ENCODE data around the gene TRAM2. TPM values are rescaled to one million over a fixed set of nuclear protein-coding genes. Genes with fewer than 3 reads are reported as not detected.

The TRAM2 gene
- total RNA-seq (2011; cell fraction: chromatin; rRNA removed; ENCODE audit: low replicate concordance), result 13.0 and 21.5 TPM in 2 replicates
- 14.6 and 17.2 TPM in 2 replicates for total RNA-seq (2011; cell fraction: nucleolus; rRNA removed)
- 18.0 and 28.9 TPM in 2 replicates for total RNA-seq (2011; cell fraction: nucleoplasm; rRNA removed)
- 7.4 and 8.5 TPM in 2 replicates for total RNA-seq (2014; rRNA removed)
- 8.4 and 8.9 TPM in 2 replicates for total RNA-seq (2014; rRNA removed; fragmentation: Illumina TruSeq; extraction: Trizol)
- 10.7 and 11.0 TPM in 2 replicates for total RNA-seq (2015; rRNA removed; fragmentation: Illumina TruSeq; extraction: Trizol)
- total RNA-seq (2021), result 10.8 and 13.3 TPM in 2 replicates
- 6.1 and 10.1 TPM in 2 replicates for polyA plus RNA-seq (2011; rRNA removed)
- 6.4 and 8.7 TPM in 2 replicates for polyA plus RNA-seq (2011; cell fraction: cytosol; rRNA removed)
- 11.1 and 17.8 TPM in 2 replicates for polyA plus RNA-seq (2011; cell fraction: nucleus; rRNA removed)
- 8.4 and 10.0 TPM in 2 replicates for polyA plus RNA-seq (2012)
- 11.6 and 12.8 TPM in 2 replicates for polyA plus RNA-seq (2014; fragmentation: Illumina TruSeq; extraction: Trizol)
- polyA plus RNA-seq (2014; fragmentation: Nextera tagmentation; extraction: Ambion mirVana), result 1 to 10 TPM; 2.6 to 2.8 TPM
- 8.9 and 10.3 TPM in 2 replicates for polyA plus RNA-seq (2014; rRNA removed)
- 5.8 and 10.5 TPM in 2 replicates for polyA minus RNA-seq (2011; rRNA and poly(A)+ RNA removed)
- polyA minus RNA-seq (2011; cell fraction: cytosol; rRNA and poly(A)+ RNA removed), result 4.6 and 7.9 TPM in 2 replicates
- 5.3 TPM in 2 replicates for polyA minus RNA-seq (2011; cell fraction: nucleus; rRNA and poly(A)+ RNA removed)
- Bru-seq, nascent RNA, result percentile 73 among the genes with signal in this experiment
- percentile 68 among the genes with signal in this experiment for BruChase-seq, experiment 1, labeled RNA remaining after a 2-hour chase
- BruChase-seq, experiment 2, labeled RNA remaining after a 6-hour chase, result percentile 66 among the genes with signal in this experiment
- long read RNA-seq, experiment 1, full-length matches to known transcripts, result 13 of 121 reads
- long read RNA-seq, experiment 1, partial matches to known transcripts, result 7 of 121 reads
- long read RNA-seq, experiment 1, other reads (novel, unspliced or antisense), result 101 of 121 reads
- long read RNA-seq, experiment 2, partial matches to known transcripts, result 10 of 10 reads
- long read RNA-seq, experiment 2, other reads (novel, unspliced or antisense), result 0 of 10 reads
- long read RNA-seq, experiment 3, partial matches to known transcripts, result 0 of 2 reads
- long read RNA-seq, experiment 3, other reads (novel, unspliced or antisense), result 2 of 2 reads

DNA sequence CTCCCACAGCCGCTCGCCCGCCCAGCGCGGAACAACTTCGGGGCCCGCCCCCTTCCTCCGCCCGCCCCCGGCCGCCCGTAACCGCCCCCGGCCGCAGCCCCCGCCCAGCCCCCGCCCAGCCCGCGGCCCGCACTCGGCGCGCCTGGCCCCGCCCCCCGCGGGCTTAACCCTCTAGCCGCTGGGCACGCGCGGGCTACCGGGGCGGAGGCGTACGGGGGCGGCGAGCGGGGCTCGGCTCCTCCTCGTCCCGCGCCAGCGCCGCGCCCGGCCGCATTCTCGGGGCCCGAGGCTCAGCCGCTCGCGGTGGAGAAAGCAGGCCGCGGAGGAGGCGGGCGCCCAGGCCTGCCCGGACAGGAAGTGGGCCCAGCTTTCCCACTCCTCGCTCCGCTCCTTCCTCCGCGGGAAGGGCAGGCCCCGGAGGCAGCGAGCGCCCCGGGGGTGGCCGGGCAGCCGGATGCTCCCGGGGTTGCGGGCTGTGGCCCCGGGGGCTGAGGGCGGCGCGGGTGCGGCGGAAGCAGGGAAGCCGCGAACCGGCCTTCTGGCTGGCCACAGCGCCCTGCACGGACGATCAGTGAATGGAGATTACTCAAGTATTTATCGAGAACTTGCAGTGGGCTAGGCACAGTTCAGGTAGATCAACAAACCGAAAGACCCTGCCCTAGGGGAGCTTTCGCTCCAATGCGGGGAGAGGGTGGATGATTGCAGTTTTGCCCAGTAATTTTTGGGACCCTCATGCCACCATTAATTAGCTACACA lies at the start of gene TRAM2:
TRAM2 (minus strand) TSS at position 39 of the 756 bp plus-strand sequence. CDS start 145 bp downstream, outside the sequence.
- intact Hi-C loops (cut with micrococcal nuclease) (loop anchor here (2.0 to 5.0 kb wide), 5 partner anchors 60 to 290 kb away; no protein-coding TSS in a partner anchor), in situ Hi-C loops (cut with MboI) (no loop called here)
- peak; percentile 89 to 95 (median 94) for DNase-seq (ENCODE audit: extremely low read depth in 1 of 4, low spot score in 3 of 4)
- no peaks in the 10 kb centered on the region for H3K9me3 ChIP-seq (replicated peaks; ENCODE audit: control insufficient read depth, insufficient read depth, low read depth, low read length)
- peak within 1 kb of the TSS; percentile 85 for H3K27ac ChIP-seq (ENCODE audit: extremely low read depth, low read depth, low read length)
- H3K79me2 ChIP-seq (ENCODE audit: control insufficient read depth, insufficient read depth, low read length), result peaks cover 39% of the 10 kb centered on the region; the same call in 2 of the 3 replicates
- ATAC-seq, result peak; percentile 82
- H3K4me2 ChIP-seq (ENCODE audit: insufficient read depth, low read length), result peak within 1 kb of the TSS; percentile 81
- peaks cover 22 to 30% of the 10 kb centered on the region in 2 experiments; a peak in 4 of 5 replicates for H3K4me1 ChIP-seq (replicated peaks in 1 of 2; ENCODE audit: control insufficient read depth in 2 of 2, insufficient read depth in 2 of 2, low read length in 2 of 2)
- no peaks in the 10 kb centered on the region for H3K36me3 ChIP-seq (ENCODE audit: control insufficient read depth, insufficient read depth, low read length)
- FAIRE-seq, result peak; percentile 23
- ChIA-PET CTCF (ENCODE audit: low intra/inter-chr PET ratio) (interaction anchor here (0.6 kb wide), 1 partner anchor 300 kb away, joined by 3 read pairs; no protein-coding TSS in a partner anchor), POLR2A (interaction anchor here (0.6 to 1.0 kb wide), 6 partner anchors 11 to 1217 kb away, joined by 3 to 4 read pairs (median 3); no protein-coding TSS in a partner anchor)
- BruUV-seq (replicated peaks), result TSS peak; percentile 75
- peak within 1 kb of the TSS; percentile 89 to 93 for H3K9ac ChIP-seq (ENCODE audit: insufficient read depth in 1 of 2, low read depth in 2 of 2, low read length in 2 of 2)
- H3K9me1 ChIP-seq (ENCODE audit: control insufficient read depth, insufficient read depth, low read length), result no peaks in the 10 kb centered on the region
- H3K4me3 ChIP-seq, result peak within 1 kb of the TSS; percentile 77
- no peaks in the 10 kb centered on the region for H3K27me3 ChIP-seq (ENCODE audit: control insufficient read depth in 2 of 2, insufficient read depth in 2 of 2, low read length in 2 of 2)
- H2AFZ ChIP-seq (ENCODE audit: low read depth, low read length), result peak within 1 kb of the TSS; percentile 86
- under 1% methylated on average over 50 of the region's 84 CpGs for WGBS (ENCODE audit: insufficient coverage, low coverage, missing lambda C conversion rate)
- peaks cover 10% of the 10 kb centered on the region for H4K20me1 ChIP-seq (replicated peaks; ENCODE audit: control insufficient read depth, insufficient read depth, low read length)
- peak; percentile 74; the same call in 1 of the 2 replicates for TF ChIP-seq ZNF511 (CRISPR knock-in tag; IDR thresholded peaks at IDR 0.05)
- TF ChIP-seq ZKSCAN3 (CRISPR knock-in tag; IDR thresholded peaks at IDR 0.05), result no peak
- TF ChIP-seq NRF1 (conservative IDR thresholded peaks at IDR 0.05 in 1 of 2, IDR thresholded peaks at IDR 0.05 in 1 of 2), result peak in 1 of 2 experiments; percentile 60; a peak in 2 of 4 replicates
- TF ChIP-seq CBFB (CRISPR knock-in tag; IDR thresholded peaks at IDR 0.05), result no peak
- TF ChIP-seq AFF4 (CRISPR knock-in tag; IDR thresholded peaks at IDR 0.05), result peak; percentile 36; the same call in 1 of the 2 replicates
- TF ChIP-seq ERF (CRISPR knock-in tag; IDR thresholded peaks at IDR 0.05), result peak; percentile 87
- 0 out of 2 replicates have a peak, but pooled peaks have one; percentile 21 for TF ChIP-seq GTF2A2 (tag; IDR thresholded peaks at IDR 0.05)
- no peak for TF ChIP-seq ID3 (CRISPR knock-in tag; IDR thresholded peaks at IDR 0.05)
- TF ChIP-seq ID3 (tag; IDR thresholded peaks at IDR 0.05), result peak; percentile 63; the same call in 1 of the 2 replicates
